B cell (primary cell): ENCODE data around the gene MAP3K2. TPM values are rescaled to one million over a fixed set of nuclear protein-coding genes. Genes with fewer than 3 reads are reported as not detected.
"Not testable (repeated sequence)": the region's sequence is repeated elsewhere in the genome, so short reads cannot be mapped to it uniquely, and the experiment has no call there.

Source experiments
- ATAC-seq: fragments of 200-7000 bp; cut with Tn5 transposase; one replicate; pipeline ENCODE4 v1.10.0; 2021; ENCODE audit warnings: low read depth, mild to moderate bottlenecking, moderate number of reproducible peaks, moderate library complexity
- CTCF ChIA-PET: fragments of 350-600 bp; sonication (Branson Sonifier 250); formaldehyde crosslinking; loops from one replicate; lab custom pipeline; 2021; ENCODE audit warnings: antibody characterized with exemption, inconsistent platforms; lab: Charles Lee
- POLR2A ChIA-PET: fragments of 350-600 bp; sonication (Branson Sonifier 250); formaldehyde crosslinking; loops from one replicate; lab custom pipeline; 2021; ENCODE audit warnings: antibody characterized with exemption; lab: Charles Lee
- DNase-seq: peaks from one replicate; pipeline ENCODE4 v3.0.0; 2013
- H2AFZ ChIP-seq: 2 replicates; pipeline ENCODE4 v1.6.1; 2012; ENCODE audit warnings: mild to moderate bottlenecking, low read depth, low read length; ENCODE audit not compliant: insufficient read depth, poor library complexity, severe bottlenecking
- H3K27ac ChIP-seq, 2 donors: 1 replicate in 1 of 2; 2 replicates in 1 of 2; pipeline ENCODE4 v1.5.1; 2012 to 2013; ENCODE audit warnings: low read length in 2 of 2, mild to moderate bottlenecking in 2 of 2, moderate library complexity in 1 of 2
- H3K27me3 ChIP-seq, 4 experiments: fragments of 200-600 bp in 1 of 4; sonication (generic) in 1 of 4; replicated peaks in 1 of 4; 1 replicate in 2 of 4; 2 replicates in 2 of 4; pipeline versions ENCODE4 v1.6.1 to v1.7.0; 2013 to 2016; ENCODE audit warnings: low read length in 3 of 4, mild to moderate bottlenecking in 2 of 4, mixed read lengths in 1 of 4, moderate library complexity in 1 of 4; ENCODE audit not compliant: insufficient read depth in 4 of 4, control insufficient read depth in 3 of 4; ENCODE audit errors: control extremely low read depth in 1 of 4
- H3K36me3 ChIP-seq, 2 experiments: replicated peaks in 1 of 2; 1 replicate in 1 of 2; 2 replicates in 1 of 2; pipeline versions ENCODE4 v1.6.1 to v1.7.1; 2013; ENCODE audit warnings: low read length in 1 of 2; ENCODE audit not compliant: insufficient read depth in 2 of 2, control insufficient read depth in 1 of 2; ENCODE audit errors: control extremely low read depth in 1 of 2, extremely low read depth in 1 of 2
- H3K4me1 ChIP-seq, 2 donors: fragments of 200-600 bp in 1 of 2; sonication (generic) in 1 of 2; 1 replicate in 1 of 2; 2 replicates in 1 of 2; pipeline versions ENCODE4 v1.5.1 to v1.6.1; 2013 to 2017; ENCODE audit warnings: low read length in 2 of 2; ENCODE audit not compliant: control insufficient read depth in 2 of 2, insufficient read depth in 2 of 2
- H3K4me2 ChIP-seq: replicated peaks from 2 replicates; pipeline ENCODE3; 2012; ENCODE audit warnings: mild to moderate bottlenecking, low read depth, low read length; ENCODE audit not compliant: poor library complexity, severe bottlenecking
- H3K4me3 ChIP-seq, 5 experiments: fragments of 200-600 bp in 1 of 5; sonication (generic) in 1 of 5; 1 replicate in 3 of 5; 2 replicates in 2 of 5; pipeline versions ENCODE4 v1.5.1 to v1.7.0; 2011 to 2016; ENCODE audit warnings: low read length in 4 of 5, mild to moderate bottlenecking in 4 of 5, low read depth in 2 of 5, control low read depth in 1 of 5, moderate library complexity in 1 of 5; ENCODE audit not compliant: insufficient read depth in 1 of 5; ENCODE audit errors: control extremely low read depth in 1 of 5, extremely low read depth in 1 of 5
- H3K79me2 ChIP-seq: fragments of 200-600 bp; sonication (generic); one replicate; pipeline ENCODE4 v1.6.0; 2016; ENCODE audit warnings: low read length; ENCODE audit not compliant: control insufficient read depth, insufficient read depth
- H3K9ac ChIP-seq: fragments of 200-600 bp; sonication (generic); 2 replicates; pipeline ENCODE4 v1.6.1; 2017; ENCODE audit warnings: mild to moderate bottlenecking, low read length, moderate library complexity
- H3K9me3 ChIP-seq, 3 donors: one replicate each; pipeline versions ENCODE4 v1.6.1 to v1.7.1; 2013; ENCODE audit warnings: low read length in 2 of 3; ENCODE audit not compliant: control insufficient read depth in 2 of 3, insufficient read depth in 1 of 3; ENCODE audit errors: control extremely low read depth in 1 of 3
- H4K20me1 ChIP-seq: 2 replicates; pipeline ENCODE4 v1.6.0; 2012; ENCODE audit warnings: mild to moderate bottlenecking, low read length; ENCODE audit not compliant: insufficient read depth, control insufficient read depth, poor library complexity, severe bottlenecking
- H3K27ac Mint-ChIP-seq: one replicate; pipeline ENCODE4 v1.8.0; 2021; ENCODE audit warnings: mixed read lengths
- H3K27me3 Mint-ChIP-seq: one replicate; pipeline ENCODE4 v1.8.0; 2021; ENCODE audit warnings: mixed read lengths
- H3K4me1 Mint-ChIP-seq: one replicate; pipeline ENCODE4 v1.8.0; 2021; ENCODE audit warnings: mixed read lengths
- H3K4me3 Mint-ChIP-seq: one replicate; pipeline ENCODE4 v1.8.0; 2021; ENCODE audit warnings: mixed read lengths
- H3K9me3 Mint-ChIP-seq: one replicate; pipeline ENCODE4 v1.8.0; 2022; ENCODE audit warnings: mixed read lengths; ENCODE audit not compliant: insufficient read depth
- CTCF ChIP-seq: fragments of 200-600 bp; IDR thresholded peaks from one replicate; pipeline ENCODE4 v1.8.0; 2022; ENCODE audit warnings: antibody characterized with exemption, mild to moderate bottlenecking
- EZH2 ChIP-seq: IDR thresholded peaks from 2 replicates; pipeline ENCODE4 v1.6.1; 2012; ENCODE audit warnings: borderline replicate concordance, low read depth, mild to moderate bottlenecking, moderate library complexity, low read length; ENCODE audit not compliant: insufficient read depth, poor library complexity, severe bottlenecking
- WGBS: methylation state at CpG from one replicate; pipeline ENCODE4 v1.1.5; 2013; ENCODE audit warnings: missing lambda C conversion rate; ENCODE audit not compliant: insufficient coverage; 5-methylcytosine and 5-hydroxymethylcytosine counted together
- intact Hi-C: fragments of 100-400 bp; cut with micrococcal nuclease; formaldehyde crosslinking; loops from one replicate; pipeline ENCODE4 v1.10.0; 2022
- polyA plus RNA-seq: library from polyadenylated mRNA; depleted of rRNA; stranded (reverse); fragments of >200 nt; gene quantifications from 2 replicates; pipeline ENCODE4 v1.2.3, GENCODE V29; 2012
- total RNA-seq, 2 donors: library from RNA; stranded (reverse); fragments of 120-200 nt in 1 of 2; gene quantifications; 1 replicate in 1 of 2; 2 replicates in 1 of 2; pipeline versions ENCODE4 v1.2.3 to v1.2.4, GENCODE V29; 2013 to 2022

MAP3K2 gene
- total and polyA plus RNA-seq, 2 donors (not counting 1 experiment from before 2014, with no cell fraction given), result 9.9 to 118 TPM

GRCh38 chr2:127355407-127356008 lies 32.3 kb downstream of the MAP3K2 start:
- Histone ChIP-seq H3K27ac (peak overlapping the region in 1 of 2 donors; percentile 1), H2AFZ (no peak overlapping the region), H4K20me1 (peaks cover 78% of the 10 kb centered on the region), H3K36me3 (peaks cover 3 to 4% of the 10 kb centered on the region in 2 experiments), H3K4me2 (no peak overlapping the region), H3K9me3 (no peaks in the 10 kb centered on the region), H3K9ac (no peak overlapping the region), H3K79me2 (peaks cover 85% of the 10 kb centered on the region), H3K4me1 (peaks cover 6 to 19% of the 10 kb centered on the region in 2 donors), H3K4me3 (no peak overlapping the region), H3K27me3 (no peaks in the 10 kb centered on the region)
- peaks cover 57% of the 10 kb centered on the region for H3K4me1 Mint-ChIP-seq
- no peaks in the 10 kb centered on the region for H3K27me3 Mint-ChIP-seq
- peak; percentile 80 for TF ChIP-seq CTCF
- TF ChIP-seq EZH2, result no peak
- peak; percentile 56 for ATAC-seq
- no peak overlapping the region for H3K27ac Mint-ChIP-seq
- peaks cover 2% of the 10 kb centered on the region for H3K9me3 Mint-ChIP-seq
- no peak overlapping the region for H3K4me3 Mint-ChIP-seq
- WGBS, result 100% methylated on average over 2 of the region's 4 CpGs
- intact Hi-C loops, result loop anchor here (1.0 kb wide), 2 partner anchors 61 to 124 kb away; no protein-coding TSS in a partner anchor
- POLR2A ChIA-PET, result no interaction called here
- peak; percentile 64 for DNase-seq
- CTCF ChIA-PET, result interaction anchor here (0.8 to 2.6 kb wide), 4 partner anchors 10 to 124 kb away, joined by 3 to 22 read pairs (median 6); no protein-coding TSS in a partner anchor

- H3K9ac ChIP-seq, result peak overlapping the region; percentile 13
- POLR2A ChIA-PET, H3K27ac ChIP-seq, H2AFZ ChIP-seq, H3K27ac Mint-ChIP-seq, H3K4me3 ChIP-seq, H3K27me3 ChIP-seq, H3K36me3 ChIP-seq, H3K4me3 Mint-ChIP-seq, H3K9me3 ChIP-seq, H3K9me3 Mint-ChIP-seq, DNase-seq, intact Hi-C loops, H3K27me3 Mint-ChIP-seq, ATAC-seq: not testable (repeated sequence)
- peaks cover 79% of the 10 kb centered on the region for H4K20me1 ChIP-seq
- no CpG with 5 or more reads among the region's 6 CpGs for WGBS
- CTCF ChIA-PET, result interaction anchor here (0.7 to 0.8 kb wide), 2 partner anchors 126 to 482 kb away, joined by 3 to 5 read pairs; no protein-coding TSS in a partner anchor
- H3K4me2 ChIP-seq, result peak overlapping the region; percentile 8
- H3K4me1 ChIP-seq, result peaks cover 17 to 32% of the 10 kb centered on the region in 2 donors
- peaks cover 61% of the 10 kb centered on the region for H3K4me1 Mint-ChIP-seq
- H3K79me2 ChIP-seq, result peaks cover 85% of the 10 kb centered on the region
Measured at GRCh38 chr2:127353873-127354676, 33.7 kb downstream of the MAP3K2 start.

- DNase-seq, intact Hi-C loops, H3K27me3 ChIP-seq, H3K27ac ChIP-seq, POLR2A ChIA-PET, H3K4me3 ChIP-seq, ATAC-seq, H3K36me3 ChIP-seq, CTCF ChIA-PET, H2AFZ ChIP-seq, H3K4me3 Mint-ChIP-seq, H3K4me2 ChIP-seq, H3K27ac Mint-ChIP-seq, H3K9me3 ChIP-seq, H3K27me3 Mint-ChIP-seq, H3K9me3 Mint-ChIP-seq, H3K9ac ChIP-seq: not testable (repeated sequence)
- WGBS, result 97% methylated on average over 22 of the region's 35 CpGs
- peaks cover 85% of the 10 kb centered on the region for H3K79me2 ChIP-seq
- H3K4me1 ChIP-seq, result peaks cover 25 to 41% of the 10 kb centered on the region in 2 donors
- peaks cover 63% of the 10 kb centered on the region for H3K4me1 Mint-ChIP-seq
- H4K20me1 ChIP-seq, result peaks cover 79% of the 10 kb centered on the region
Measured at GRCh38 chr2:127353223-127353622, 34.6 kb downstream of the MAP3K2 start.
